ENCODE results near the gene SMCR8. TPM values are rescaled to one million over a fixed set of nuclear protein-coding genes. Genes with fewer than 3 reads are reported as not detected.
"Not testable (repeated sequence)": the region's sequence is repeated elsewhere in the genome, so short reads cannot be mapped to it uniquely, and the experiment has no call there.

Gene SMCR8
- total RNA-seq, 1 experiment from 2014 or later, result 22.4 TPM

GRCh38 chr17:18332909-18333489, 17.9 kb downstream of the SMCR8 start:
- Histone ChIP-seq H3K9ac (ENCODE audit: extremely low read depth, insufficient read length, low read length) (no peak overlapping the region), H3K79me2 (ENCODE audit: insufficient read depth, low read length) (no peaks in the 10 kb centered on the region), H2AK5ac (ENCODE audit: insufficient read length, low read length) (no peak overlapping the region), H3K4me1 (ENCODE audit: insufficient read depth, low read length) (no peaks in the 10 kb centered on the region), H3K27ac (ENCODE audit: insufficient read length, low read depth, low read length) (no peak overlapping the region), H2BK15ac (ENCODE audit: low read depth, low read length) (no peak overlapping the region), H2BK120ac (ENCODE audit: low read depth, low read length, poor library complexity, severe bottlenecking) (no peak overlapping the region), H3K79me1 (ENCODE audit: insufficient read depth, low read depth, low read length, poor library complexity, severe bottlenecking) (no peaks in the 10 kb centered on the region), H4K91ac (ENCODE audit: insufficient read length, low read depth, low read length) (no peak overlapping the region), H2BK5ac (ENCODE audit: insufficient read length, low read length) (no peak overlapping the region), H4K5ac (ENCODE audit: insufficient read length, low read depth, low read length) (no peak overlapping the region), H3T11ph (ENCODE audit: low read length) (no peak overlapping the region), H4K20me1 (ENCODE audit: control insufficient read depth, insufficient read depth, insufficient read length) (no peaks in the 10 kb centered on the region), H2BK12ac (ENCODE audit: insufficient read length, low read depth, low read length) (no peak overlapping the region), H3K18ac (ENCODE audit: insufficient read length, low read depth, low read length) (no peak overlapping the region), H3K9me3 (ENCODE audit: control insufficient read depth, low read depth, low read length) (no peaks in the 10 kb centered on the region), H2AFZ (ENCODE audit: low read length) (no peak overlapping the region), H2BK20ac (ENCODE audit: low read depth, low read length, poor library complexity, severe bottlenecking) (no peak overlapping the region), H3K23ac (ENCODE audit: insufficient read length, low read depth, low read length) (no peak overlapping the region), H3K27me3 (ENCODE audit: insufficient read depth, low read length) (no peaks in the 10 kb centered on the region), H3K23me2 (ENCODE audit: insufficient read length, low read depth, low read length, poor library complexity, severe bottlenecking) (no peaks in the 10 kb centered on the region), H3K4ac (ENCODE audit: low read depth, low read length) (no peak overlapping the region), H4K8ac (replicated peaks; ENCODE audit: insufficient read length, low read depth, low read length) (no peak overlapping the region), H3K56ac (ENCODE audit: insufficient read length, low read depth, low read length) (no peak overlapping the region), H3K4me2 (ENCODE audit: insufficient read depth, insufficient read length, low read length) (no peak overlapping the region), H3K14ac (ENCODE audit: insufficient read depth, low read length) (no peak overlapping the region)
- WGBS (ENCODE audit: extremely low coverage, insufficient read length, low lambda C conversion rate), result no CpG with 5 or more reads among the region's 4 CpGs
- Mint-ChIP-seq H3K27me3 (ENCODE audit: low read depth) (peaks cover 1% of the 10 kb centered on the region; the same call in 1 of the 2 replicates), H3K36me3 (ENCODE audit: insufficient read depth in 1 of 3, low read depth in 3 of 3) (peaks cover 53 to 92% (median 70%) of the 10 kb centered on the region in 3 experiments), H3K9me3 (peaks cover 0 to 2% of the 10 kb centered on the region in 2 experiments; a peak in 3 of 5 replicates), H3K27ac (no peak overlapping the region), H3K4me1 (no peaks in the 10 kb centered on the region), H3K4me3 (no peak overlapping the region)
- DNase-seq, result no peak
- no peak for TF ChIP-seq CTCF (conservative IDR thresholded peaks at IDR 0.05)

GRCh38 chr17:18338158-18338557, 23.1 kb downstream of the SMCR8 start:
- not testable (repeated sequence) for H3T11ph ChIP-seq (ENCODE audit: low read length); H4K5ac ChIP-seq (ENCODE audit: insufficient read length, low read depth, low read length); H3K79me2 ChIP-seq (ENCODE audit: insufficient read depth, low read length); H3K23me2 ChIP-seq (ENCODE audit: insufficient read length, low read depth, low read length, poor library complexity, severe bottlenecking); H2BK20ac ChIP-seq (ENCODE audit: low read depth, low read length, poor library complexity, severe bottlenecking); H3K27me3 ChIP-seq (ENCODE audit: insufficient read depth, low read length); H3K4ac ChIP-seq (ENCODE audit: low read depth, low read length); H3K9me3 ChIP-seq (ENCODE audit: control insufficient read depth, low read depth, low read length); H3K4me3 Mint-ChIP-seq; H2BK5ac ChIP-seq (ENCODE audit: insufficient read length, low read length); H3K4me1 Mint-ChIP-seq; H3K23ac ChIP-seq (ENCODE audit: insufficient read length, low read depth, low read length); H3K27me3 Mint-ChIP-seq (ENCODE audit: low read depth); H3K9ac ChIP-seq (ENCODE audit: extremely low read depth, insufficient read length, low read length); DNase-seq; H2BK120ac ChIP-seq (ENCODE audit: low read depth, low read length, poor library complexity, severe bottlenecking); H3K27ac ChIP-seq (ENCODE audit: insufficient read length, low read depth, low read length); H2AFZ ChIP-seq (ENCODE audit: low read length); H3K18ac ChIP-seq (ENCODE audit: insufficient read length, low read depth, low read length); H2BK15ac ChIP-seq (ENCODE audit: low read depth, low read length); H3K4me1 ChIP-seq (ENCODE audit: insufficient read depth, low read length); H2BK12ac ChIP-seq (ENCODE audit: insufficient read length, low read depth, low read length); H3K27ac Mint-ChIP-seq; H3K4me2 ChIP-seq (ENCODE audit: insufficient read depth, insufficient read length, low read length); H3K79me1 ChIP-seq (ENCODE audit: insufficient read depth, low read depth, low read length, poor library complexity, severe bottlenecking); H2AK5ac ChIP-seq (ENCODE audit: insufficient read length, low read length); H4K8ac ChIP-seq (replicated peaks; ENCODE audit: insufficient read length, low read depth, low read length); H3K14ac ChIP-seq (ENCODE audit: insufficient read depth, low read length); H3K56ac ChIP-seq (ENCODE audit: insufficient read length, low read depth, low read length); H4K91ac ChIP-seq (ENCODE audit: insufficient read length, low read depth, low read length); H4K20me1 ChIP-seq (ENCODE audit: control insufficient read depth, insufficient read depth, insufficient read length)
- Mint-ChIP-seq H3K36me3 (ENCODE audit: insufficient read depth in 1 of 3, low read depth in 3 of 3) (peaks cover 76 to 85% (median 85%) of the 10 kb centered on the region in 3 experiments), H3K9me3 (peaks cover 8 to 12% of the 10 kb centered on the region in 2 experiments; a peak in 4 of 5 replicates)
- WGBS (ENCODE audit: extremely low coverage, insufficient read length, low lambda C conversion rate), result no CpG with 5 or more reads among the region's 25 CpGs
